Stimulated activated CD4-positive, alpha-beta T cell treated with anti-CD3 and anti-CD28 coated beads, Interleukin-1b, Interleukin-23, amount 100 ng/mL, for 1 hour (primary cell): ENCODE measurements around the gene FUZ.

Experiments used
- DNase-seq, 2 donors: peaks; one replicate each; pipeline ENCODE4 v3.0.0-alpha.2; 2020; ENCODE audit warnings: low read depth in 2 of 2

The FUZ gene

GRCh38 chr19:49781394-49781793 is 31.7 kb downstream of the FUZ start:
- no peak for DNase-seq

- DNase-seq = no peak
Observed at GRCh38 chr19:49780861-49781260, 32.2 kb downstream of the FUZ start.

GRCh38 chr19:49779731-49780555 is 33.1 kb downstream of the FUZ start:
- DNase-seq = no peak

- no peak for DNase-seq
Observed at GRCh38 chr19:49776371-49776764, 36.7 kb downstream of the FUZ start.

- no peak for DNase-seq
Observed at GRCh38 chr19:49775742-49776370, 37.2 kb downstream of the FUZ start.

- no peak for DNase-seq
Observed at GRCh38 chr19:49774969-49775368, 38.1 kb downstream of the FUZ start.

- no peak for DNase-seq
Observed at GRCh38 chr19:49773663-49774350, 39.3 kb downstream of the FUZ start.

GRCh38 chr19:49772850-49773432 is 40.2 kb downstream of the FUZ start:
- DNase-seq = no peak

- no peak for DNase-seq
Observed at GRCh38 chr19:49771674-49772139, 41.4 kb downstream of the FUZ start.

GRCh38 chr19:49770529-49770928 is 42.6 kb downstream of the FUZ start:
- no peak for DNase-seq

GRCh38 chr19:49767967-49768581 is 45.0 kb downstream of the FUZ start:
- DNase-seq = no peak

GRCh38 chr19:49767381-49767780 is 45.7 kb downstream of the FUZ start:
- DNase-seq = no peak

GRCh38 chr19:49766930-49767299 is 46.2 kb downstream of the FUZ start, which contains the start of gene AP2A1:
Gene AP2A1, plus strand, starts transcription at chr19:49767001. Its CDS starts 133 bp downstream, at chr19:49767134.
- no peak for DNase-seq

GRCh38 chr19:49766007-49766929 is 46.8 kb downstream of the FUZ start:
- peak; percentile 95 to 99 for DNase-seq

GRCh38 chr19:49764341-49764740 is 48.8 kb downstream of the FUZ start:
- DNase-seq = no peak

GRCh38 chr19:49763230-49763629 is 49.9 kb downstream of the FUZ start, which contains the start of gene TSKS:
Gene TSKS, minus strand, starts transcription at chr19:49763306. Its CDS starts 59 bp downstream, at chr19:49763247.
- DNase-seq = no peak

- DNase-seq = no peak
Observed at GRCh38 chr19:49761625-49762311, 51.3 kb downstream of the FUZ start.

- DNase-seq = no peak
Observed at GRCh38 chr19:49761249-49761624, 51.9 kb downstream of the FUZ start.

GRCh38 chr19:49758292-49758691 is 54.8 kb downstream of the FUZ start:
- DNase-seq = no peak
